Activated CD4-positive, alpha-beta T cell treated with anti-CD3 and anti-CD28 coated beads for 24 hours (primary cell): ENCODE results near the gene TECR.
A peak's percentile ranks its signal among the peaks of the same experiment; 100 is the strongest.

Experiments used
- DNase-seq, 2 donors: peaks; one replicate each; pipeline ENCODE4 v3.0.0-alpha.2; 2020; ENCODE audit warnings: low read depth in 2 of 2

Gene TECR

DNA sequence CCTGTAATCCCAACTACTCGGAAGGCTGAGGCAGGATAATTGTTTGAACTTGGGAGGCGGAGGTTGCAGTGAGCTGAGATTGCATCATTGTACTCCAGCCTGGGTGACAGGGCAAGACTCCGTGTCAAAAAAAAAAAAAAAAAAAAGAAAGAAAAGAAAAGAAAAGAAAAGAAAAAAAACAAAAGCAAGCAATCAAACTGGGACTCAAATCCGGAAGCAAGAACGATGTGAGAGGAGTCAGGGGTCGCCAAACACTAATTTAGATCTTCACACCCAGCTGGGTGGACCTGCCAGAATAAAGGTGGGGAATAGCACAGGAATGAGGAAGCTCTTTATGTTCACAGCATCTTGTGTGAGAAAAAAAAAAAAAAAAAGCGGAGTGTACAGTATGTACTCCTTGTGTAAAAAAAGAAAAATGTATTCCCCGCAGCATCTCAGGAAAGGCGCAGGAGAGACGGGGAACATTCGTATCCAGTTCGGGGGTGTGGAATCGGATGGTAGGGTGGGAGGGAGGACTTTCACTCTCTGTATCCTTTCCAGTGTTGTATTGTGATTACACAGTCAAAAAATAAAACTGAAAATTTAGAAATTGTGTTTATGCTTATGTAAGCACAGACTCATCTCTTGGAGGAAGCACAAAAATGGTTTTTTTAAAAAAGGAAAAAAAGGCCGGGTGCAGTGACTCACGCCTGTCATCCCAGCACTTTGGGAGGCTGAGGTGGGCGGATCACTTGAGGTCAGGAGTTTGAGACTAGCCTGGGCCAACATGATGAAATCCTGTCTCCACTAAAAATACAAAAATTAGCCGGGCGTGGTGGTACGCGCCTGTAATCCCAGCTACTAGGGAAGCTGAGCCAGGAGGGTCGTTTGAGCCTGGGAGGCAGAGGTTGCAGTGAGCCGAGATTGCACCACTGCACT is 18.8 kb upstream of the TECR start:
- DNase-seq: no peak

DNA sequence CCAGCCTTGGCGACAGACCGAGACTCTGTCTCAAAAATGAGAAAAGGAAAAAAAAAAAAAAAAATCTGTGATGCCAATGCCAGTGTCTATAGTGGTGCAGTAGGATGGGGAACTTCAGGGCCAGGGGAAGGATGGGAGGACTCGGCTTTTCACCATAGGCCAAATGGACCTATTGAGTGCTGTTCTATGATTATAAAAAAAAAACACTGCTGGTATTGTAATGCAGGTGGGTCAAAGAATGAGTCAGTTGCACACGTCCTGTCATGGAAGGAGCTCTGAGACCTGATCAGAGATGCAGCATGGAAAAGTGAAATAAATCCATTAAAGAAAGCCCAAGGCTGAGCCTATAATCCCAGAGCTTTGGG is 18.2 kb upstream of the TECR start:
- DNase-seq: no peak

DNA sequence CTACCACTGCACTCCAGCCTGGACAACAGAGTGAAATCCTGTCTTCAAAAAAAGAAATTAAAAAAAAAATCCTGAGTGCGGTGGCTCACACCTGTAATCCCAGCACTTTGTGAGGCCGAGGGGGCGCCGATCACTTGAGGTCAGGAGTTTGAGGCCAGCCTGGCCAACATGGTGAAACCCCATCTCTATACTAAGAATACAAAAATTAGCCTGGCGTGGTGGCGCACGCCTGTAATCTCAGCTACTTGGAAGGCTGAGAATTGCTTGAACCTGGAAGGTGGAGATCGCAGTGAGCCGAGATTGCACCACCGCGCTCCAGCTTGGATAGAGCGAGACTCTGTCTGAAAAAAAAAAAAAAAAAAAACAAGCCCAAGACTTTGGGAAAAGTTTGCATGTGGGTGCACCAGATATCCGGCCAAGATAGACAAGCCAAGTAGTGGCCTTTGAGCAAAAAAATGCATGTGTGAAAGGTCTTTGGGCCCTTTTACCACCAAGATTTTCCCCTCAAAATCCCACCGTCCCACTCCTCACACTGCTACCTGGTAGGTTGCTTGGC is 16.9 kb upstream of the TECR start:
- no peak for DNase-seq

DNA sequence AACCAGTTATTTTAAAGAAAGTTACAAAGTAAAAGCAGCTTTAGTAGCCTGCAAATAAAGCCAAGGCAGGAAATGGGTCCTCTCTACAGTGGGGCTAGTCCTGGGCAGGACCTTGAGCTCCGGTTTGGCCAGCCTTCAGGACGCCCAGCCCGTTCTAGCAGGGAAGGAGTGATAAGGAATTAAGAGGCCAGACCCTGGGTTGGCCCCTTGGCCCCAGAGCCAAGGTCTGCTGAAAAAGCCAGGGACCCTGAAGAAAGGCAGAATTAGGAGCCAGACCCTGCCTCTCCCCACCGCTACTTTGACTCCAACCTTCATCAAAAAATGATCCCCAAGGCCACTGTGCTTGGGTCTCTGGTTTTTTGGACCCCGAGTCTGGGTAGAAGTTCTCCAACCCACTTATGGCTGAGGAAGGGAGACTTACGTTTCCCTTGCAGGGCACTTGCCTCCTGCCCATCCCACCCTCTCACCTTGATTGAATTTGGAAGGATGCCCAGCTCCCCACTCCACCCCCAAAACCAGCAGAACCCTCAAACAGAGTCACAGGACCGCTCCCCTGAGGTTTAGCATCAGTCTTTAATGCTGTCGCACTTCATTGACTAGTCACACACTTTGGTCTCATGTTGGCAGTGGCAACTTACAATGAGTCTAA is 15.1 kb upstream of the TECR start:
- no peak for DNase-seq

DNA sequence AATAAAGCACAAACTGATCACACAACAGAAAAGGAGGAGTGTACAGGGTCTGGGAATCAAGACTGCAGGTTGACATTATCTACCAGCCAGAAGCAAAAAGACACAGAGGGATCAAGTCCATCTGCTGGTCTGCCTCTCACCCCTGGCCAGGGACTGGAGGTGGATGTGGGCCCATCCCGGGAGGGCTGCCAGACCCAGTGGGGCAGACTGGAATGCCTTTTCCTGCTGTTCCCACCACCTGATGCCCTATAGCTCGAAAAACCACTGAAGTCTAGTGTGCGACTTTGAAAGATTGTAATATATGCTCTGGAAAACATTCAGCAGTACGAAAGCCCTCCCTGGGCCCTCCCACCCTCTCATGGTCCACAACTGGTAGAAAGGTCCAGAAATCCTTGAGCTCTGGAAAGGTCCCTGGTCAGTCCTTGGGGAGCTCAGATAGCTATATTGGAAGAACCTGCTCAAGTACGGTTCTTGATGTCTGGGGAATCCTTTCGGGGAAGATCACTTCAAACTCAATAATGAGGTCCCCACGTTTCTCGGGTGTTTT is 13.8 kb upstream of the TECR start:
- no peak for DNase-seq

DNA sequence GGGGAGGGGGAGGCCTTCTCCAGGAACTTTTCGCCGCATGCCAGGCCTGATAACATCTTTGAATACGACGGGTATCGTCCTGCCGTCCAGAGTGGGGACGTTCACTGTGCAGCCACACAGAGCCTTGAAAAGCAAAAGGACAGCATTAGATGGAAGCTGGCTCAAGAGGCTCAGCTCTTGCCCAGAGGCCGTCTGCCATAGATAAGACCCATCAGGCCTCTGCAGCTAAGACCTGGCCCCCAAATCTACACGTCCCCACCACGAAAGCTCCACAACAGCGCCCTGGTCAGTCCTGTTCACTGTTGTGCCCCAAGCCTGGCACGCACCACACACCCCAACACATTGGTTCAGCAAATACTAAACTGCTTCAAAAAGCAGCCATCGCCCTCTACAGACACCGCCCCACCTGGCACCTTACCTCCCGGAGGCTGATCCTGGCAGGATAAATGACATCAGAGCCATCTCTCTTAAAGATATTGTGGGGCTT is 13.3 kb upstream of the TECR start:
- no peak for DNase-seq

DNA sequence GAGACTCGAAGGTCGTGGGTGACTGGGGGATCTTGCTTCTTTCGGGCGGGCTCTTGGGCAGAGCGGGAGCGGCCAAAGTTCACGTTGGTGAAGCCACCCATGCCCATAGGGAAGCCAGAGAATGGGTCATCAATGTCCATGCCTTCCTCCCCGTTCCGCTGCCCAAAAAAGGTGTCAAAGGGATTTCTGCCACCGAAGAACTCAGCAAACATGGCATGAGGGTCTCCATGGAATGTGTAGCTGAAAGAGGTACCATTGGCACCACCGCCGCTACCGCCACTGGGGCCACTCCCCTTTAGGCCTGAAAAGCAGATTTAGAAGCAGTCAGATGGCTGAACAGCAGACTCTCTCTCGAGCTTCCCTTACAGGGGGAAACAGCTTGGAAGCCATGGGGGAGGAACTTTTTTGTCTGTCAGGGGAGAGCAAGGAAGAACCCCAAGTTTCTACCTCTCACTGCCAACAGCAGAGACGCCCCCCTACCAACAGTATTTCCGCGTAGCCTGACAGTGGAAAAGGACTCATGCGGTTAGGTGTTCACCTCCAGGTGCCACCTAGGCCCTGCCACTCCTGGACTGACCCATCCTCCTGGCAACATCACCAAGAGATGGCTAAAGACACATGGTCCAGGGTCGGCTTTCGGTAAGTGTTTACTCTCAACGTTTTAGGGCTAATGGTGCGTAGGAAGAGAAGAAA is 12.5 kb upstream of the TECR start:
- DNase-seq: no peak

DNA sequence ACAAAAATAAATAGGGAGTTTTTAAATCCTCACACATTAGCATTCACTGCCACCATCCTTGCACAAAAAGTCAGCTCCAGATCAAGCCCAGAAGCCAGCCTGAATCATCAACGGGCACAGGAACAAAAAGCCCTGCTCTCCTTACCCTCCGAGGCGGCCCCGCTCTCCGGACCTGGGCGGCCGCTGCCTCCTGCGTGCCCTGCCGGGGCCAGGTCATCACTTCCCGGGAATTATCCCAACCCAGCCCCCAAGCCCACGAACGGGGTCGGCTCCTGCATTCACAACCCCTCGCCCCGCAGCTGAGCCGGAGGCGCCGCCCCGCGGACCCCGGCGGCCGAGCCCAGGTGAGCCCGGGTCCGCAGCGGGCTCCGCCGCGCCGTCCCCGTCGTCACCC is 12.0 kb upstream of the TECR start:
- DNase-seq: no peak

DNA sequence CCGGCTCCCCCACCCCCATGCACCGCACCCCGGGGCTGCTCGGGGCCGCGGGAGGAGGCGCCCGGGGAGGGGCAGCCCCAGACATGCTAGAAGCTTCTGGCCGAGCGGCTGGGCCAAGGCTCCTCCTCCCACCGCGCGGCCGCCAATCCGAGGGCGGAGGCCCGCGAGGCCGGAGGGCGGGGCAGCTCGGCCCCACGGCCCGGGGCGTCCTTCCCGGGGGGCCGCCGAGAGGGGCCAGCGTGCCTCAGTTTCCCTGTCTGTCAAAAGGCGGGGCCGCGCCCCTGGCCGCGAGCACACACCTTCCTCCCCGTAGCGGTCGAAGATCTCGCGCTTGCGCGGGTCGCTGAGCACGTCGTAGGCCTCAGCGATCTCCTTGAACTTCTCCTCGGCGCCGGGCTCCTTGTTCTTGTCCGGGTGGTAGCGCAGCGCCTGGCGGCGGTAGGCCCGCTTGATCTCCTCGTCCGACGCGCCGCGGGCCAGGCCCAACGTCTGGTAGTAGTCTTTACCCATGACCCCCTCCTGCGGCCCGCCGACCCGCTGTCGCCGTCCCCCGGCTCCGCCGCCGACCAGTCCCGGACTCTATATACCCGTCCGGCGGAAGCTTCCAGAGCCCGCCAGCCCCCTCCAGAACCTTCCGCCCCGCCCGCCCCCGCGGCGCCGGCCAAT is 11.4 kb upstream of the TECR start, which contains the start of gene DNAJB1:
DNAJB1 (minus strand) TSS at position 558 of the 666 bp plus-strand sequence; CDS start at position 510, 48 bp downstream.
- DNase-seq: peak; percentile 35 to 59

DNA sequence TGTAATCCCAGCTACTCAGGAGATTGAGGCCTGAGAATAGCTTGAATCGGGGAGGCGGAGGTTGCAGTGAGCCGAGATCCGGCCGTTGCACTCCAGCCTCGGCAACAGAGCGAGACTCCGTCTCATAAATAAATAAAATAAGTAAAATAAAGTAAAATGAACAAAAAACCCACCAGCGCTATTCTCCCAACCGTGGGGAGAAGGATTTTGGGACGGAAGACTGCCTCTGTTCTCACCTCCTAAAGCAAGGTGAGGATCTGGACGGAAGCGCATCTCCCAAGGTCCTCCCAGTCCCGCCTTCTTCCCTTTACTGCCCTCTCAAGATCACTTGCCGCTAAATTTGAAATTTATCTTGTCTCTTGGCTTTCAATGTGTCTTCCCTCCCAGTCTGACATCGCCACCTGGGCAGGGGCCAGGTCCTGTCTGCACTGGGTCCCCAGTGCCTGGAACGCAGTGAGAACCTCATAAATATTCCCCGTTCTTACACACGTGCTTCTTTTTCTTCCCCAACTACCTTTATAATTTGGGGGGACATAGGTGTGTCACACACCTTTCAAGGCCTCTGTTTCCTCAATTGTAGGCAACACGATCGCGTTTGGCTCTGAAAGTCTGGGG is 10.0 kb upstream of the TECR start:
- DNase-seq: no peak

DNA sequence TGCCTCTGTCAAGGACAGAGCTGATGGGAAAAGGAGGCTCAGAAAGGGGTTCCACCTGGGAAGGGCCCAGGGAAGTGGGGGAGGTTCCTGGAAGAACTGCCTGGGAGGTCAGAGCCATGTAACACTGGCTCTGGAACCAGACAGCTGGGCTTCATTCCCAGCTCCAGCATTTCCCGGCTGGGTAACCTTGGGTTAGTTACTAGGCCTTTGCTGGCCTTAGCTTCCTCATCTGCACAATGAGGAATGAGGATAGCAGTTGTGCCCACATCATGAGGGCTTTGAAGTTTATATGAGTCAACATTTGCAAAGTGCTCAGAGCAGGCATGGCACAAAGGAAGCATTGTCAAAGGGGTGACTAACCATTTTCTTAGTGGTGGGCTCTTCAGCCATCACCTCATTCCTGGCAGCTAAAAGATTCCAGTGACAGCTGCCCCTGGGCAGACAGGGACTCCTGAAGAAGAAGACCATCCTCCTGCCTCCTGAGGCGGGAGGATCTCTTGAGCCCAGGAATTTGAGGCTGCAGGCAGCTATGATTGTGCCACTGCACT is 9.5 kb upstream of the TECR start:
- no peak for DNase-seq

DNA sequence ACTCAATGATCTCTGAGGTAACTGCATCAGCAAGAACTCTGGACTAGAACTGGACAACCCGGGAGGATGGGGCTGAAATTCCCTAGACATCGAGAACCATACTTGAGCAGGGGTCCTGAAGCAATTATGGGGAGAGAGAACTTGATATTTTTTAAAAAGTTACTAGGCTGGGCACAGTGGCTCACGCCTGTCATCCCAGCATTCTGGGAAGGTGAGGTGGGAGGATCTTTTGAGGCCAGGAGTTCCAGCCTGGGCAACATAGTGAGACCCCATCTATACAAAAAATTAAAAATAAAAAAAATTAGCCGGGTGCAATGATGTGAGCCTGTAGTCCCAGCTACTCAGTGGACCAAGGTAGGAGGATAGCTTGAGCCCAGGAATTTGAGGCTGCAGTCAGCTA is 8.9 kb upstream of the TECR start:
- no peak for DNase-seq

DNA sequence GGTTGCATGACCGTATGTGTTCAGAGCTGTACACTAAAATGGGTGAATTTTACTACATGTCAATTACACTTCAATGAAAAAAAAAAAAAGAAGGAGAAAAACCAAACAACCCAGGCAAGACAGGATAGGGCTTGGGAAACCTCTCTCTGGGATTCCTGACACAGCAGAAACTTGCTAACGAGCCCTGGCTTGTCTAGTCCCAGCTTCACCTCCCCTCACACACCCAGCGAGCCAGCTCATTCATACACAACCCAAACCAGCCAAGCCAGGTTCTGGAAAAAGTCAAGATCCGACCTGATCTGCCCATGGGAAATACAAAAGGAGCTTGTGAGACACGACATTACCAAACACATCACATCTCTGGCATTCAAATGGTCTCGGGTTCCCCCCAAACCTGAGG is 3.7 kb upstream of the TECR start:
- DNase-seq: no peak

DNA sequence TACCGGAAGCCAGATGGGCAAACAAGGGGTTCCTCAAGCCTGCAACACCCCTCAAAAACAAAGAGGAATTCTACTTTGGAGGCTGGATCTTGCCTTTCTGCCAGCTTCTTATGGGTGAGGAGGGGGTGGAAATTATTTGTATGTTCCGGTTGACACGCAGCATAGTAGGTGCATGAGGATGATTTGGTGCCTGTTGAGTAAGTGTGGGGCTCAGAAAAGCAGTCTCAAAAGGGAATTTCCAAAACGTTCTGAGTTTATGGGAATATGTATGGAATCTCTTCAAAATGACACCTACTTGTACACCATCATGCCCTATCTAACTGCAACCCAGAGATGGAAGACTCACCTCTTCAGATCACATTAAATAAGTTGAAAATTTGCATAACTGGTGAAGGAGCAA is 3.0 kb upstream of the TECR start:
- DNase-seq: no peak

DNA sequence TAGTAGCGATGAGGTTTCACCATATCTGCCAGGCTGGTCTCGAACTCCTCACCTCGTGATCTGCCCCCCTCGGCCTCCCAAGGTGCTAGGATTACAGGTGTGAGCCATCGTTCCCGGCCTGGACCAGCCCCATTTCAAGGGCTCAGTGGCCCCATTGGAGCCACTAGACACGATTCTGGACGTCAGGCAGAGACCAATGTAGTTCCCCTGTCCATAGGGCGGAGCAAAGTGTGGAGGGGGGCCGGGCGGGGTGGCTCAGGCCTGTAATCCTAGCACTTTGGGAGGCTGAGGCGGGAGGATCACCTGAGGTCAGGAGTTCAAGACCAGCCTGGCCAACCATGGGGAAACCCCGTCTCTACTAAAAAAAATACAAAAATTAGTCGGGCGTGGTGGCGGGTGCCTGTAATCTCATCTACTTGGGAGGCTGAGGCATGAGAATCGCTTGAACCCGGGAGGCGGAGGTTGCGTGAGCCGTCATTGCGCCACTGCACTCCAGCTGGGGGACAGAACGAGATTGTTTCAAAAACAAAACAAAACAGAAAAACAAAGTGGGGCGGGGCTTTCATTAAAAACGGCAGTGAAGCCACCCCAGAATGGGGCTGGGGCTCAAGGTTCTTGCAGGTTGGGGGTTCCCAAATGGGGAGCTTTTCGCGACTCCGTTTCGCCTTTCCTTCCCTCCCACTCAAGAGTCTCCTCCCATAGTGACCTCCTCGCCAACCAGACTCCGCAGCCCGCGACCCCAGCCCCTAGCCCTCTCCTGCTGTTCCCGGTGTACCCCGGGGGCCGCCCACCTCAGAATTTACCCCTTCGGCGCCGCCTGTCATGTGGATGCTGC is 758 bp upstream of the TECR start:
- no peak for DNase-seq

DNA sequence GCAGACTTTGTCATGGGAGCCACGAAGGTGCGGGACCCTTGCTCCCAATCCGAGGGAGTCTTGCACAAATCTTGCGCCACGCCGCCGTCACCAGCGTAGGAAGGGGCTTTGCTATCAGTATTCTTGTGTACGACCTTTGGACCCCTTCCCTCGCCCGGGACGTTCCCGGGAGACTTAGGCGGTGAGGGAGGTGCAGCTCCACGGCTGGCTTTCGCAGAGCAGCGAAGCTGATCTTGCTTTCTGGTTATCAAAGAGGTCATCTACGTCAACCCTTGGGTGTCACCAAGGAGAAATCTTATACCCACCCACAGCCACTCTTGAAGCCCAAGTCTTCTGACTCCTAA is 583 bp downstream of the TECR start:
- DNase-seq: no peak

DNA sequence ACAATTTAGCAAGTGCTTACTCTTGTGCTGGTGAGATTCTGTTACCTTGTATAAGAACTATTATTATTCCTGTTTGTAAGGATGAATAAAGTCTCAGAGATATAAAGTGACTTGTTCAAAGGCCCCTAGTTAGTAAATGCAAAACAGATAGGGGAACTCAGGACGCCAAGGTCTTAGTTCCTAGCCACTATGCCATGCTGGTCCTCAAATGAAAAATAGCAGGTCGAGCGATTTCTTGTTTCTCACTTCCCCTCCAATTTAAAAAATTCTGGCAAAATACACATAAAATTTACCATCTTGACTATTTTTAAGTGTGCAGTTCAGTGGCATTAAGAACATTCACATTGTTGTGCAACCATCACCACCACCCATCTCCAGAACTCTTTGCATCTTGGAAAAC is 1.1 kb downstream of the TECR start:
- no peak for DNase-seq

DNA sequence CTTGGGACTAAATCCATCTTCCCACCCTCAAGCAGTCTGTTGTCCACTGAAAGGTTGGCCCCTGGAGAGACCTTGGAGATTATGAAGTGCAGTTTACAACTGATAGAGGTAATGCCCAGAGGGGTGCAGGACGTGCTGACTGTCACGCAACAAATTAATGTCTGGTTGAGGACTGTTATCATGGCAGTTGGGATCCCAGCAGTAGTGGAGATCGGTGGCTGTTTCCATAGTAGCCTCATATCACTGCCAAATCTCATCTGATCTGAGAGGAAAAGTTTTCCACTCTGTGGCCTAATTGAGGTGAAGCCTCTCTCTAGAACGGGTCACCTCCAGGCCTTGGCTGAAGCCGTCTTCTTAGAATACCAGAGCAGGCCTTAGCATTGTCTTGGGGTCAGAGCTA is 4.1 kb downstream of the TECR start:
- DNase-seq: no peak

DNA sequence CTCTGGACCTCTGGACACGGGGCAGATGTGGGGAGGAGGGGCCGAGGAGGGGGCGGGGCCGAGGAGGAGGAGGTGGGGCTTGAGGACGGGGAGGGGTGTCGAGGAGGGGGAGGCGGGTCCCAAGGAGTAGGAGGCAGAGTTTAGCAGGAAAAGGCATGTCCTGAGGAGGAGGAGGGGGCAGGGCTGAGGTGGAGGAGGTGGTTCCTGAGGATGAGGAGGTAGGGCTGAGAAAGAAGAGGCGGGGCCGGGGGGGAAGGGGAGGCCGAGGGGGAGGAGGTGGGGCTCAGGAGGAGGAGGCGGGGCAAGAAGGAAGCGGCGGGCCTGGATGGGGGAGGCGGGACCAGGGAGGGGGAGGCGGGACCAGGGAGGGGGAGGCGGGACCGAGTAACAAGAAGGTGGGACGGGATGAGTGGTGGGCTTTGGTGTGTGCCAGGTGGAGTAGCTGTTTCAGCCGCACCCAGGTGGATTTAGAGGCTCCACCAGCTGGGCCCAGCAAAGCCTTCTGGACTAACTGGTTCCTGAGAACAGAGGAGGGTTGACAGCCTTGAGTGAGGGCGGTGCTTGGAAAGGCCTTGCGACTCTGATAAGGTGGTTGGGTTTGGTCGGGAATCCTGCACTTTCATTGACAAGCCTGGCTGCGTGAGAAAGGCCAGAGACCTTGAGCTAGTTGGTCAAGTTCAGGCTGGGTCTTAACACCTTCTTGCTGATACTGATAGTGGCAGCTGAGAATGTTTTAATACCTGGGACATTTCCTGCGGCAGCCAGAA is 7.7 kb downstream of the TECR start:
- DNase-seq: no peak
